ENCODE data around the gene NUBP2. TPM values are rescaled to one million over a fixed set of nuclear protein-coding genes. Genes with fewer than 3 reads are reported as not detected.

NUBP2 gene
- total RNA-seq, 1 experiment from 2014 or later: 89.2 TPM

GRCh38 chr16:1743376-1744337 is 39.1 kb upstream of the NUBP2 start:
- ATAC-seq: no peak
- Mint-ChIP-seq H3K27me3 (ENCODE audit: low read depth) (no peaks in the 10 kb centered on the region), H3K36me3 (peaks cover under 1% of the 10 kb centered on the region; the same call in 1 of the 2 replicates), H3K27ac (no peak overlapping the region), H3K4me1 (no peaks in the 10 kb centered on the region), H3K4me3 (no peak overlapping the region), H3K9me3 (no peaks in the 10 kb centered on the region)
- ChIA-PET CTCF (no interaction called here), POLR2A (no interaction called here)
- no peak for DNase-seq (ENCODE audit: low spot score)
- no peak for TF ChIP-seq ZNF396 (CRISPR knock-in tag; IDR thresholded peaks at IDR 0.05; ENCODE audit: borderline replicate concordance)
- TF ChIP-seq, protein P1, sequence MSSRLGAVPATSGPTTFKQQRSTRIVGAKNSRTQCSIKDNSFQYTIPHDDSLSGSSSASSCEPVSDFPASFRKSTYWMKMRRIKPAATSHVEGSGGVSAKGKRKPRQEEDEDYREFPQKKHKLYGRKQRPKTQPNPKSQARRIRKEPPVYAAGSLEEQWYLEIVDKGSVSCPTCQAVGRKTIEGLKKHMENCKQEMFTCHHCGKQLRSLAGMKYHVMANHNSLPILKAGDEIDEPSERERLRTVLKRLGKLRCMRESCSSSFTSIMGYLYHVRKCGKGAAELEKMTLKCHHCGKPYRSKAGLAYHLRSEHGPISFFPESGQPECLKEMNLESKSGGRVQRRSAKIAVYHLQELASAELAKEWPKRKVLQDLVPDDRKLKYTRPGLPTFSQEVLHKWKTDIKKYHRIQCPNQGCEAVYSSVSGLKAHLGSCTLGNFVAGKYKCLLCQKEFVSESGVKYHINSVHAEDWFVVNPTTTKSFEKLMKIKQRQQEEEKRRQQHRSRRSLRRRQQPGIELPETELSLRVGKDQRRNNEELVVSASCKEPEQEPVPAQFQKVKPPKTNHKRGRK (CRISPR knock-in tag; IDR thresholded peaks at IDR 0.05; ENCODE audit: borderline replicate concordance): no peak
- TF ChIP-seq ZNF138 (CRISPR knock-in tag; conservative IDR thresholded peaks at IDR 0.05): no peak
- no peak for TF ChIP-seq JAZF1 (CRISPR knock-in tag; IDR thresholded peaks at IDR 0.05)
- TF ChIP-seq ZNF532 (CRISPR knock-in tag; IDR thresholded peaks at IDR 0.05; ENCODE audit: borderline replicate concordance): no peak
- TF ChIP-seq ELF4 (CRISPR knock-in tag; IDR thresholded peaks at IDR 0.05; ENCODE audit: low read depth): no peak
- no peak for TF ChIP-seq HMGA2 (CRISPR knock-in tag; IDR thresholded peaks at IDR 0.05)

DNA sequence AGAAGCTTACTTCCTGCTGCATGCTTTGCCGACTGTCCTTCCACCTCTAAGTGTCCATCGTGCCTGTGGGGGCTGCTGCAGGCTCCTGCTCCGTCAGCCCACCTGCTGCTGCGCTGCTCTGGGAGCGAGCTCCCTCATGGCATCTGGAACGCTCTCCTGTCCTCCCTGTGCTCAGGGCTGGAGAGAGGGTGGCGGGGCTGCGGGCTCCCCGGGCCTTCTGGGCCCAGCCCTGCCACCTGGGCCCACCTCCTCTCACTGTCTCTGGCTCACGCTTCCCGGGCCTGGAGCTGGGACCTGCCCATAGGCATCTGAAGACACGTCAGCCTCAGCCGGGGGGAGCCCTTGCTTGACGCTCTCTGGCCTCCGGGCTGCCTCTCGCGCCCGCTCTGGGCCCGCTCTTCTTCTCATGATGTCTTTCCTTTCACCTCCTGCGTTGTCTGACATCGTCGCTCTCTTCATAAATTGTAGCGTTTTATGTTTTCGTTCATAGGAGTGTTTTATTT is 38.4 kb upstream of the NUBP2 start:
- POLR2A ChIA-PET: no interaction called here
- CTCF ChIA-PET: no interaction called here
- Mint-ChIP-seq H3K36me3 (peaks cover 4% of the 10 kb centered on the region), H3K27ac (no peak overlapping the region), H3K4me1 (no peaks in the 10 kb centered on the region), H3K4me3 (no peak overlapping the region), H3K27me3 (ENCODE audit: low read depth) (no peaks in the 10 kb centered on the region), H3K9me3 (no peaks in the 10 kb centered on the region)
- no peak for ATAC-seq
- TF ChIP-seq ZNF219 (CRISPR knock-in tag; IDR thresholded peaks at IDR 0.05; ENCODE audit: borderline replicate concordance) (no peak), GABPB1 (CRISPR knock-in tag; IDR thresholded peaks at IDR 0.05) (no peak), HMGA2 (CRISPR knock-in tag; IDR thresholded peaks at IDR 0.05) (no peak), SMAD4 (CRISPR knock-in tag; IDR thresholded peaks at IDR 0.05) (no peak), SMAD3 (CRISPR knock-in tag; IDR thresholded peaks at IDR 0.05; ENCODE audit: borderline replicate concordance) (no peak), ELF4 (CRISPR knock-in tag; IDR thresholded peaks at IDR 0.05; ENCODE audit: low read depth) (no peak)
- DNase-seq (ENCODE audit: low spot score): no peak

- TF ChIP-seq FOXP1 (CRISPR knock-in tag; IDR thresholded peaks at IDR 0.05; ENCODE audit: borderline replicate concordance) (no peak), MYBL2 (CRISPR knock-in tag; IDR thresholded peaks at IDR 0.05) (no peak), NR2C2 (CRISPR knock-in tag; IDR thresholded peaks at IDR 0.05) (no peak), USF1 (CRISPR knock-in tag; IDR thresholded peaks at IDR 0.05) (no peak), ZNF416 (CRISPR knock-in tag; IDR thresholded peaks at IDR 0.05) (no peak), TP53 (CRISPR knock-in tag; IDR thresholded peaks at IDR 0.05) (no peak), ZNF219 (CRISPR knock-in tag; IDR thresholded peaks at IDR 0.05; ENCODE audit: borderline replicate concordance) (no peak), ZNF671 (CRISPR knock-in tag; IDR thresholded peaks at IDR 0.05) (no peak)
- TF ChIP-seq, protein P2, sequence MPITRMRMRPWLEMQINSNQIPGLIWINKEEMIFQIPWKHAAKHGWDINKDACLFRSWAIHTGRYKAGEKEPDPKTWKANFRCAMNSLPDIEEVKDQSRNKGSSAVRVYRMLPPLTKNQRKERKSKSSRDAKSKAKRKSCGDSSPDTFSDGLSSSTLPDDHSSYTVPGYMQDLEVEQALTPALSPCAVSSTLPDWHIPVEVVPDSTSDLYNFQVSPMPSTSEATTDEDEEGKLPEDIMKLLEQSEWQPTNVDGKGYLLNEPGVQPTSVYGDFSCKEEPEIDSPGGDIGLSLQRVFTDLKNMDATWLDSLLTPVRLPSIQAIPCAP (CRISPR knock-in tag; IDR thresholded peaks at IDR 0.05): no peak
- DNase-seq (ENCODE audit: low spot score) (no peak), ATAC-seq (no peak)
- peaks cover 4% of the 10 kb centered on the region for H3K36me3 Mint-ChIP-seq
- no peak overlapping the region for H3K27ac Mint-ChIP-seq
- no peaks in the 10 kb centered on the region for H3K9me3 Mint-ChIP-seq
- ChIA-PET POLR2A (no interaction called here), CTCF (interaction anchor here (0.5 to 1.1 kb wide), 2 partner anchors 39 to 201 kb away, joined by 3 to 4 read pairs; partner anchors contain the start of gene MAPK8IP3)
- no peak overlapping the region for H3K4me3 Mint-ChIP-seq
- H3K27me3 Mint-ChIP-seq (ENCODE audit: low read depth): no peaks in the 10 kb centered on the region
- no peaks in the 10 kb centered on the region for H3K4me1 Mint-ChIP-seq
Observed at GRCh38 chr16:1745181-1745899, 37.4 kb upstream of the NUBP2 start.
